GM12878 (cell line): ENCODE data around the gene LSP1. TPM values are rescaled to one million over a fixed set of nuclear protein-coding genes. Genes with fewer than 3 reads are reported as not detected.

Source experiments
- ATAC-seq: fragments of 200-7000 bp; cut with Tn5 transposase; 3 replicates; pipeline ENCODE4 v1.9.1; 2020; ENCODE audit warnings: mild to moderate bottlenecking, moderate library complexity
- BruUV-seq: library from RNA; stranded (reverse); fragments of 400-500 nt; replicated peaks from 2 replicates; lab custom pipeline; 2021; lab: Mats Ljungman, UMichigan
- CTCF ChIA-PET: fragments of 300-600 bp; sonication (Branson Sonifier 250); formaldehyde crosslinking; extraction: SDS; loops from one replicate; lab custom pipeline; 2021; ENCODE audit warnings: inconsistent platforms; lab: Yijun Ruan, JAX
- POLR2A ChIA-PET: fragments of 350-600 bp; formaldehyde crosslinking; extraction: SDS; loops from one replicate; lab custom pipeline; 2021; ENCODE audit warnings: inconsistent platforms; lab: Charles Lee
- RAD21 ChIA-PET: fragments of 300-600 bp; sonication (Branson Sonifier 250); formaldehyde crosslinking; loops from one replicate; lab custom pipeline; 2023; ENCODE audit warnings: antibody characterized with exemption; ENCODE audit not compliant: unreplicated experiment; lab: Charles Lee
- SMC1A ChIA-PET: fragments of 300-600 bp; sonication (Branson Sonifier 250); formaldehyde crosslinking; loops from one replicate; lab custom pipeline; 2023; ENCODE audit not compliant: unreplicated experiment, uncharacterized antibody; lab: Charles Lee
- DNase-seq: peaks from one replicate; pipeline ENCODE4 v3.0.0-alpha.2; 2011; ENCODE audit warnings: low read depth, low spot score
- FAIRE-seq: peaks from 3 replicates; lab custom pipeline; 2011; peaks lifted over from hg19 to GRCh38; lab: Jason Lieb, UNC
- H2AFZ ChIP-seq: 2 replicates; pipeline ENCODE4 v1.6.0; 2011; ENCODE audit warnings: low read depth, low read length, control low read depth; ENCODE audit not compliant: control insufficient read depth
- H3K27ac ChIP-seq: 2 replicates; pipeline ENCODE4 v1.5.1; 2011; ENCODE audit warnings: control low read depth; ENCODE audit not compliant: control insufficient read depth, insufficient read depth
- H3K27me3 ChIP-seq, 2 experiments: replicated peaks in 1 of 2; 2 replicates each; pipeline versions ENCODE4 v1.6.0 to v1.6.1; 2011; ENCODE audit warnings: low read length in 1 of 2; ENCODE audit not compliant: control insufficient read depth in 2 of 2, insufficient read depth in 2 of 2
- H3K36me3 ChIP-seq, 2 experiments: 2 replicates each; pipeline ENCODE4 v1.5.1; 2011; ENCODE audit warnings: low read length in 1 of 2; ENCODE audit not compliant: control insufficient read depth in 2 of 2, insufficient read depth in 2 of 2
- H3K4me1 ChIP-seq: 2 replicates; pipeline ENCODE4 v1.6.1; 2011; ENCODE audit warnings: mild to moderate bottlenecking, low read length, moderate library complexity, mixed read lengths; ENCODE audit not compliant: control insufficient read depth, insufficient read depth
- H3K4me2 ChIP-seq: 2 replicates; pipeline ENCODE4 v1.6.0; 2011; ENCODE audit warnings: control low read depth; ENCODE audit not compliant: control insufficient read depth, insufficient read depth
- H3K4me3 ChIP-seq: fragments of 200-600 bp; sonication (generic); 2 replicates; pipeline ENCODE4 v1.5.1; 2016
- H3K79me2 ChIP-seq: 2 replicates; pipeline ENCODE4 v1.6.0; 2011; ENCODE audit warnings: low read length; ENCODE audit not compliant: control insufficient read depth, insufficient read depth
- H3K9ac ChIP-seq: 2 replicates; pipeline ENCODE4 v1.8.0; 2011; ENCODE audit warnings: low read length, control low read depth, mixed read lengths; ENCODE audit not compliant: control insufficient read depth, insufficient read depth
- H3K9me3 ChIP-seq: replicated peaks from 3 replicates; pipeline ENCODE4 v1.5.1; 2011; ENCODE audit warnings: mild to moderate bottlenecking, low read length; ENCODE audit not compliant: control insufficient read depth, insufficient read depth
- H4K20me1 ChIP-seq: 2 replicates; pipeline ENCODE4 v1.6.0; 2011; ENCODE audit not compliant: control insufficient read depth, insufficient read depth
- BHLHE40 ChIP-seq, 2 experiments: fragments of 450-650 bp in 1 of 2; IDR thresholded peaks; 2 replicates each; pipeline ENCODE4 v1.6.1; 2011 to 2017; ENCODE audit warnings: low read depth in 2 of 2, borderline replicate concordance in 1 of 2, improper control_type of control experiment in 1 of 2, low read length in 1 of 2, mild to moderate bottlenecking in 1 of 2
- EP300 ChIP-seq, 2 experiments: fragments of 150-350 bp in 1 of 2; IDR thresholded peaks; 2 replicates each; pipeline ENCODE4 v1.6.1; 2011 to 2012; ENCODE audit warnings: low read depth in 2 of 2, low read length in 2 of 2, borderline replicate concordance in 1 of 2, improper control_type of control experiment in 1 of 2, inconsistent platforms in 1 of 2; ENCODE audit not compliant: control insufficient read depth in 1 of 2
- ETV6 ChIP-seq, 2 experiments: fragments of 450-650 bp in 1 of 2; IDR thresholded peaks in 1 of 2; conservative IDR thresholded peaks in 1 of 2; 2 replicates each; pipeline ENCODE4 v1.6.1; 2014; ENCODE audit warnings: antibody characterized with exemption in 1 of 2, borderline replicate concordance in 1 of 2, low read depth in 1 of 2, mild to moderate bottlenecking in 1 of 2, moderate library complexity in 1 of 2
- IKZF1 ChIP-seq: fragments of 450-650 bp; conservative IDR thresholded peaks from 2 replicates; pipeline ENCODE4 v1.6.1; 2017; ENCODE audit warnings: antibody characterized with exemption, mild to moderate bottlenecking
- WGBS: methylation state at CpG from one replicate; pipeline ENCODE4 v1.1.6; 2016; ENCODE audit warnings: low lambda C conversion rate; ENCODE audit not compliant: insufficient replicate concordance, insufficient coverage; ENCODE audit errors: missing lambda C conversion rate; 5-methylcytosine and 5-hydroxymethylcytosine counted together
- in situ Hi-C: fragments of 300-500 bp; cut with MboI; formaldehyde crosslinking; loops from 9 replicates; pipeline ENCODE4 v1.14.3; 2018; ENCODE audit warnings: mixed read lengths
- intact Hi-C: fragments of 100-400 bp; cut with micrococcal nuclease; formaldehyde crosslinking; loops from one replicate; pipeline ENCODE4 v1.14.2; 2022; ENCODE audit not compliant: unreplicated experiment
- polyA plus RNA-seq, 11 experiments: library from polyadenylated mRNA; depleted of rRNA in 4 of 11; unstranded in 6 of 11; stranded (reverse) in 5 of 11; fragments of >200 nt; fragmentation: Nextera tagmentation in 4 of 11; fragmentation: Illumina TruSeq in 1 of 11; extraction: Ambion mirVana in 4 of 11; extraction: Trizol in 1 of 11; gene quantifications; 1 replicate in 1 of 11; 2 replicates in 10 of 11; pipeline versions ENCODE4 v1.2.1 to v1.2.3, GENCODE V29; 2011 to 2016; ENCODE audit warnings: inconsistent platforms in 2 of 11, missing spikeins in 2 of 11, low read depth in 1 of 11
- total RNA-seq, 4 experiments: library from RNA; depleted of rRNA in 3 of 4; stranded (reverse); fragments of >200 nt in 3 of 4; fragmentation: Illumina TruSeq in 1 of 4; extraction: Trizol in 1 of 4; gene quantifications; 2 replicates each; pipeline versions ENCODE4 v1.2.1 to v1.2.3, GENCODE V29; 2013 to 2021
- TF ChIP-seq, protein P1 (sequence below): fragments of 450-650 bp; IDR thresholded peaks from 2 replicates; pipeline ENCODE4 v1.6.1; 2018; ENCODE audit warnings: borderline replicate concordance, mild to moderate bottlenecking; ENCODE audit not compliant: partially characterized antibody

Gene LSP1
- total and polyA plus RNA-seq, 10 of the 15 experiments (the other 5 are each of a cell fraction or from before 2014, with no cell fraction given): 19.2 to 488 (median 369) TPM

DNA sequence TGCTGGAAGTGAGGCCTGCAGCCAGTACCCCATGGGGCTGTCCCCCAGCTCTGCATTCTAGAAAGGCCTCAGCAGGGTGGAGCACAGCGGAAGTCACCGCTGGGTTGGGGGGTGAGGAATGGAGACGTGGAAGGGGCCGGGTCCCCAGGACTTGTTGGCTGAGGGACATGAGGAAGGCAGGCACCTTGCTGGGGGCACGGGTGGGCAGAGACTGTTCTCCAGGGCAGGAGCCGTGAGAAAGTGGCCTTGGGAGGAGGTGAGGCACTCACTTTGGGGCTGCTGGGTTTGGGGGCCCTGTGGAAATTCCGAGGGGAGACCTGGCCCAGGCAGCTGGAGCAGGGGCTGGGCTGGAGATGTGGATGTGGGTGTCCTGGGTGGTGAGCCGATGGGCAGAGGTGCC is 9.1 kb upstream of the LSP1 start (continued):
- TF ChIP-seq EP300 (IDR thresholded peaks at IDR 0.05; ENCODE audit: borderline replicate concordance in 1 of 2, control insufficient read depth in 1 of 2, low read depth in 2 of 2, low read length in 2 of 2): no peak

DNA sequence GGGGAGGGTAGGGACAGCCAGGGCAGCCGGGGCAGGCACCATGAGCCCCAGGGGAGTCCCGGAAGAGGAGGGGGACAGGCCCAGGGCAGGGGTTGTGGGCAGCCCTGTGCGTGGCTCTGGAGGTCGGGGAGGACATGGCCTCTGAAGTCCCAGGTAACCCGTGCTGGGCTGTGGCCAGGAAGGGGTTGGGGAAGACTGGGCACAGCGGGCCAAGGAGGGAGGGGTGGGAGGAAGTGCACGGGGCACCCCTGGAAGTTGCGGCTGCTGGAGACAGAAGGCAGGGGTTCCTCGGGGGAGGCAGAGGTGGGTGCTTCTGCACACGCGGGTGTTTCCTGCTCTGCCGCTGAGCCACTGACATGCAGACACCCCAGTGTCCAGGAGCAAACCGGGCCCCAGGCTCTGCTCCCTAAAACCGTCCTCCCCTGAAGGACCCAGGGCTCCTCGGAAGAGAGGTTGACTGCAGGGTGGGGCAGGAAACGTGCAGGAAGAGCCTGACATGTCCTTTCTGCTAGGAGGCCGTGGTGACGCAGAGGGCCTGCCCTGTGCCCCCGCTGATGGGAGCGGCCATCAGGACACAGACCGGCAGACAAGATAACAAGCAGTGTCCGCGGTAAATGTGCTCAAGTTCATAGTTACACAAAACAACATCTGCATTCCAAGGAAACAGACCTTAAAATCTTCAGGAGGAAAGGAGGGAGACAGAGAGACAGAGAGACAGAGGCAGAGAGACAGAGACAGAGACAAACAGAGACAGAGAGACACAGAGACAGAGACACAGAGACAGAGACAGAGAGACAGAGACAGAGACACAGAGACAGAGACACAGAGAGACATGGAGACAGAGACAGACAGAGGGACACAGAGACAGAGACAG is 8.4 kb upstream of the LSP1 start:
- POLR2A ChIA-PET: no interaction called here
- Histone ChIP-seq H3K4me2 (no peak overlapping the region; the same call in 1 of the 2 replicates), H3K27me3 (no peaks in the 10 kb centered on the region; a peak in 1 of 4 replicates), H3K4me1 (peaks cover 34% of the 10 kb centered on the region), H3K4me3 (no peak overlapping the region), H4K20me1 (no peaks in the 10 kb centered on the region), H3K9me3 (no peaks in the 10 kb centered on the region), H3K9ac (no peak overlapping the region), H3K27ac (no peak overlapping the region), H2AFZ (no peak overlapping the region), H3K36me3 (no peaks in the 10 kb centered on the region), H3K79me2 (no peaks in the 10 kb centered on the region)
- FAIRE-seq: no peak
- peak in 1 of 2 experiments; percentile 7; a peak in 1 of 4 replicates for TF ChIP-seq BHLHE40 (IDR thresholded peaks at IDR 0.05; ENCODE audit: borderline replicate concordance in 1 of 2, low read depth in 2 of 2, low read length in 1 of 2)
- peak in 1 of 2 experiments; percentile 67; a peak in 2 of 4 replicates for TF ChIP-seq ETV6 (conservative IDR thresholded peaks at IDR 0.05 in 1 of 2, IDR thresholded peaks at IDR 0.05 in 1 of 2; ENCODE audit: borderline replicate concordance in 1 of 2, low read depth in 1 of 2)
- peak; percentile 46 for TF ChIP-seq IKZF1
- TF ChIP-seq, protein P1, sequence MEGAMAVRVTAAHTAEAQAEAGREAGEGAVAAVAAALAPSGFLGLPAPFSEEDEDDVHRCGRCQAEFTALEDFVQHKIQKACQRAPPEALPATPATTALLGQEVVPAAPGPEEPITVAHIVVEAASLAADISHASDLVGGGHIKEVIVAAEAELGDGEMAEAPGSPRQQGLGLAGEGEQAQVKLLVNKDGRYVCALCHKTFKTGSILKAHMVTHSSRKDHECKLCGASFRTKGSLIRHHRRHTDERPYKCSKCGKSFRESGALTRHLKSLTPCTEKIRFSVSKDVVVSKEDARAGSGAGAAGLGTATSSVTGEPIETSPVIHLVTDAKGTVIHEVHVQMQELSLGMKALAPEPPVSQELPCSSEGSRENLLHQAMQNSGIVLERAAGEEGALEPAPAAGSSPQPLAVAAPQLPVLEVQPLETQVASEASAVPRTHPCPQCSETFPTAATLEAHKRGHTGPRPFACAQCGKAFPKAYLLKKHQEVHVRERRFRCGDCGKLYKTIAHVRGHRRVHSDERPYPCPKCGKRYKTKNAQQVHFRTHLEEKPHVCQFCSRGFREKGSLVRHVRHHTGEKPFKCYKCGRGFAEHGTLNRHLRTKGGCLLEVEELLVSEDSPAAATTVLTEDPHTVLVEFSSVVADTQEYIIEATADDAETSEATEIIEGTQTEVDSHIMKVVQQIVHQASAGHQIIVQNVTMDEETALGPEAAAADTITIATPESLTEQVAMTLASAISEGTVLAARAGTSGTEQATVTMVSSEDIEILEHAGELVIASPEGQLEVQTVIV: no peak
- SMC1A ChIA-PET: no interaction called here
- intact Hi-C loops (no loop called here), in situ Hi-C loops (no loop called here)
- WGBS: 20% methylated on average over 23 of the region's 23 CpGs
- CTCF ChIA-PET: interaction anchor here (0.9 kb wide), 1 partner anchor 38 kb away, joined by 3 read pairs; no protein-coding TSS in a partner anchor
- DNase-seq: no peak
- RAD21 ChIA-PET: no interaction called here
- no TSS peak for BruUV-seq
- ATAC-seq: peak; percentile 9
